Astrocyte of the cerebellum (primary cell): Measurements from ENCODE around the gene PLA2G4E.

Source experiments
- DNase-seq: peaks from one replicate; pipeline ENCODE4 v3.0.0-alpha.2; 2011; ENCODE audit warnings: low read depth
- H3K4me3 ChIP-seq: 2 replicates; pipeline ENCODE4 v1.5.1; 2011; ENCODE audit warnings: mild to moderate bottlenecking, low read depth, low read length, moderate library complexity
- CTCF ChIP-seq: IDR thresholded peaks from 2 replicates; pipeline ENCODE4 v1.5.1; 2012; ENCODE audit warnings: low read length, low read depth, moderate library complexity, mild to moderate bottlenecking; ENCODE audit errors: missing control alignments
- in situ Hi-C: cut with HindIII; loops from 2 replicates; pipeline ENCODE4 v1.10.0; 2017; ENCODE audit warnings: low sequenced_read_pairs

Gene PLA2G4E

GRCh38 chr15:42024303-42024702 lies 3.5 kb upstream of the PLA2G4E start:
- DNase-seq: no peak
- H3K4me3 ChIP-seq: no peak overlapping the region
- in situ Hi-C loops: no loop called here
- no peak for TF ChIP-seq CTCF

DNA sequence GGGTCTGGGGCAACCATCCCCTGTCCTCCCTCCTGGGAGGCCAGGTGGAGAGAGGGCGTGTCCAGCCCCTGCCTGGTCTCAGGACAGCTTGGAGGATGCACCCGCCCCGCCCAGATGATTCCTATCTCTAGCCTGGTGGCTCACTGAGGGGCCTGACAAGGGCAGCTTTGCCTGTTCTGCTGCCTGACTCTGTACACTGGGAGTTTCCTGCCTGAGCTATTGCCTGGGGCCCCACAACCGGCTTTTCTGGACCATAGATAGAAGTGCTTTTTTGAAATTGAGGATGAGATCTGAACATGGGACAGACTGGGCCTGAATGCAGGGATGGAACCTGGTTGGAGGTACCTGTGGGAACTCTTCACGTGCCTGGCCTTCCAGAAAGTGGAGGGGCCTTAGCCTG lies 751 bp upstream of the PLA2G4E start:
- in situ Hi-C loops: no loop called here
- no peak for TF ChIP-seq CTCF
- no peak overlapping the region for H3K4me3 ChIP-seq
- no peak for DNase-seq

DNA sequence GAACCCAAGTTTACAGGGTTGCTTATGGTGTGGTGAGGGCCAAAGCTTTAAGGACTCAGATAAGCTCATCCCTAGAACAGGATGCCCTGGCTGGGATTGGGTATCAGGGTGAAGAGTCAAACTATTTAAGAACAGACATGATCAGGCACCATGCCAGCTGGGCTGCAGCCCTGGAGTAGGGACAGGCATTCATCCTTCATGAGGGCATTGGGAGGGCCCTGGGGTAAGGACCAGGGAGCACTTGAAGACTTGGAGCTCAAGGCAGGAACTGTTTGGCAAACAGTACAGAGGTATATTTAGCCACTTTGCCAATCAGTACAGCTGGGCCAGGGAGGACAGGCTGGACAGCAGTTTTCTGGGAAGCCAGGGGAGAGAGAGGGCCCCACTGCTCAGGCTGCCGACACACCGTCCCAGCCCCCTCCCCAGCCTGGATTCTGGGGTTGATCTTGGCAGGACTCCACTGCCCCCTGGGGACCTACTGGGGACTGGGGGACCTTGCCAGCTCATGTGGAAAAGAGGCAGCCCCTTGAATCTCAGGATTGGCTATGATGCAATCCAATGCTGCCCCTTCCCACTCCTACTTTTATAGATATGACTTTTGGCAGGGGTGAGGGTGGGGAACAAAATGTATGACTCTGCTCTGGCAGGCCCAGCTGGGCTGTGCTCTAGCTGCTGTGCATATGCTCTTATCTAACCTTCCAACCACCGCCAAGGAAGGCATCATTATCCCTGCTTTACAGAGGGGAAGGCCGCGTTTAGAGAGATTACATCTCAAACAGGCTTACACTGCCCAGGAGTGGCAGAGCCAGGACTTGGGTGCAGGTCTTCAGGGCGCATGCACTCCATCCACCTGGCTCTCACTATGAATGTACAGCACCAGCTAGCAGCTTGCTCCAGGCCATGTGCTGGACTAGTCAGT lies 2.3 kb downstream of the PLA2G4E start:
- TF ChIP-seq CTCF: no peak
- in situ Hi-C loops: no loop called here
- DNase-seq: no peak

GRCh38 chr15:42016971-42017370 lies 3.9 kb downstream of the PLA2G4E start:
- no peak for TF ChIP-seq CTCF
- in situ Hi-C loops: no loop called here
- DNase-seq: no peak
- no peak overlapping the region for H3K4me3 ChIP-seq

More for the DNA sequence above, 2.3 kb downstream of the PLA2G4E start:
- H3K4me3 ChIP-seq: no peak overlapping the region

DNA sequence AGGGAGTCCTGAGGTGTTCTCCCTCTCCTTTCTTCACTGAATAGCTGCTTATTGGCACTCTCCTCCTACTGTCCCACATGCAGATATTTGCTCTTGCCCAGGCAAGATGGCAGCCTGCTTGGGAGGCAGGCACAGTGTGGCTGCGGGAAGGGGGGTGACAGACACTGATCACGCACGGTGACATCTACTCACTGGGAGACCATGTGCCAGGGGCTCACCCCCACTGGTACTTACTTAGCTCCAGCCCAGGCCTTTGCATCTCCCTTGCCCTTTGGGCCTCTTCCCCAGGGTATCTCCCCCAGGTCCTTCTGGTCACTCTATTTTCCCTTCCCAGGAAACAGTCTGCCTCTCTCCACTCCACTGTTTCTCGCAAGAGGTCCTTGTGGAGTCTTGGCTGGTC lies 6.4 kb downstream of the PLA2G4E start:
- in situ Hi-C loops: no loop called here
- TF ChIP-seq CTCF: no peak
- DNase-seq: no peak
- H3K4me3 ChIP-seq: no peak overlapping the region

GRCh38 chr15:42012928-42013482 lies 7.8 kb downstream of the PLA2G4E start:
- H3K4me3 ChIP-seq: no peak overlapping the region
- no peak for TF ChIP-seq CTCF
- in situ Hi-C loops: no loop called here
- no peak for DNase-seq
